NCI-H446 (cell line): ENCODE measurements around the gene TGIF2.
A peak's percentile ranks its signal among the peaks of the same experiment; 100 is the strongest.
"Not testable (repeated sequence)": the region's sequence is repeated elsewhere in the genome, so short reads cannot be mapped to it uniquely, and the experiment has no call there.

Experiments used
- DNase-seq, 2 experiments: peaks; one replicate each; lab custom pipeline; 2025; lab: John Stamatoyannopoulos, UW

Gene TGIF2

GRCh38 chr20:36547186-36548005 lies 26.0 kb upstream of the TGIF2 start:
- no peak for DNase-seq

- no peak for DNase-seq
These were observed 25.4 kb upstream of the TGIF2 start for GRCh38 chr20:36548006-36548315.

- no peak for DNase-seq
These were observed 24.4 kb upstream of the TGIF2 start for GRCh38 chr20:36548704-36549627.

GRCh38 chr20:36549628-36549941 lies 23.8 kb upstream of the TGIF2 start:
- no peak for DNase-seq

- no peak for DNase-seq
These were observed 23.2 kb upstream of the TGIF2 start for GRCh38 chr20:36549942-36550789.

GRCh38 chr20:36550790-36551299 lies 22.6 kb upstream of the TGIF2 start:
- no peak for DNase-seq

GRCh38 chr20:36555248-36555647 lies 18.1 kb upstream of the TGIF2 start:
- DNase-seq = no peak

- DNase-seq = no peak
These were observed 10.7 kb upstream of the TGIF2 start for GRCh38 chr20:36562724-36563123.

- DNase-seq = no peak
These were observed 10.0 kb upstream of the TGIF2 start for GRCh38 chr20:36563374-36563773.

- DNase-seq = not testable (repeated sequence)
These were observed 9.2 kb upstream of the TGIF2 start for GRCh38 chr20:36564078-36564725.

GRCh38 chr20:36564726-36565121 lies 8.7 kb upstream of the TGIF2 start:
- DNase-seq = not testable (repeated sequence)

- DNase-seq = no peak
These were observed 7.9 kb upstream of the TGIF2 start for GRCh38 chr20:36565520-36565919.

GRCh38 chr20:36569847-36570429 lies 3.5 kb upstream of the TGIF2 start:
- peak in 1 of 2 experiments; percentile 27 for DNase-seq

- no peak for DNase-seq
These were observed 1.6 kb upstream of the TGIF2 start for GRCh38 chr20:36571564-36572504.

- peak in 1 of 2 experiments; percentile 31 for DNase-seq
These were observed 695 bp upstream of the TGIF2 start for GRCh38 chr20:36572701-36573102.

- peak in 1 of 2 experiments; percentile 13 for DNase-seq
These were observed 485 bp downstream of the TGIF2 start for GRCh38 chr20:36573798-36574365.

- DNase-seq = peak; percentile 35 to 39
These were observed 1.2 kb downstream of the TGIF2 start for GRCh38 chr20:36574366-36575135.

- no peak for DNase-seq
These were observed 2.7 kb downstream of the TGIF2 start for GRCh38 chr20:36576081-36576445.
